AG09319 (cell line): ENCODE measurements around the gene SYAP1.
"Not testable (repeated sequence)": the region's sequence is repeated elsewhere in the genome, so short reads cannot be mapped to it uniquely, and the experiment has no call there.

Experiments
- DNase-seq: peaks from one replicate; pipeline ENCODE4 v3.0.0-alpha.2; 2010; ENCODE audit warnings: low read depth; ENCODE audit errors: extremely low read depth
- TF ChIP-seq, protein P1 (sequence below): IDR thresholded peaks from 2 replicates; pipeline ENCODE4 v1.5.1; 2011; ENCODE audit warnings: low read depth, mild to moderate bottlenecking, inconsistent platforms, low read length, moderate library complexity

SYAP1 gene

DNA sequence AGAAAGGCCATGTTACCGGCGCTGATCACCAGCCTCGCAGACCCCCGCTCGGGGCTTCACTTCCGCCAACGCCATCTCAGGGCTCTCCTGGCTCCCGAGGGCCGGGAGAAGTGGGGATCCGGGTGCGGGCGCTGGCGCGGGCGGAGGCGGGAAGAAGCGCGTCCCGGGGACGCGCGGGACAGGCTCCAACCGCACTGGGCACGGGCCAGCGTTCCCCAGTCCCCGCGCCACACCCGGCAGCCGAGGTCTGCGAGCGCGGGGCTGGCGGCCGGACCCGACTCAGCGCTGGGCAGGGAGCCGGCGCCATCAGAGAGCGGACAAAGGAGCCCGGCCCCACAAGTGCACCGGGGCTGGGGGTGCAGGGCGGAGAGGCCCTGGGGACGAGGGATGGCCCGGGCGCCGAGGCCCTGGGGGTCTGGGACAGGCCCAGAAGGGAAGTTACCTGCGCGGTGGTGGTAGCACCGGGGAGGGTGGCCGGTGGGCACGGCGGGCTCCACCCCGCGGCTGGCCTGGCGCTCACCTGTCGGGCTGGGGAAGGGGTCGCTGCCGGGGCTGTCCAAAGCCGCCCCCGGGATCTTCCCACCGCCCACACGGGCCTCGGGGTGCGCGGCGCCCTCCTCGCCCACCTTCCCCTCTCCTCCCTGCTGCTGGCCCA lies 7.4 kb upstream of the SYAP1 start:
- TF ChIP-seq, protein P1, sequence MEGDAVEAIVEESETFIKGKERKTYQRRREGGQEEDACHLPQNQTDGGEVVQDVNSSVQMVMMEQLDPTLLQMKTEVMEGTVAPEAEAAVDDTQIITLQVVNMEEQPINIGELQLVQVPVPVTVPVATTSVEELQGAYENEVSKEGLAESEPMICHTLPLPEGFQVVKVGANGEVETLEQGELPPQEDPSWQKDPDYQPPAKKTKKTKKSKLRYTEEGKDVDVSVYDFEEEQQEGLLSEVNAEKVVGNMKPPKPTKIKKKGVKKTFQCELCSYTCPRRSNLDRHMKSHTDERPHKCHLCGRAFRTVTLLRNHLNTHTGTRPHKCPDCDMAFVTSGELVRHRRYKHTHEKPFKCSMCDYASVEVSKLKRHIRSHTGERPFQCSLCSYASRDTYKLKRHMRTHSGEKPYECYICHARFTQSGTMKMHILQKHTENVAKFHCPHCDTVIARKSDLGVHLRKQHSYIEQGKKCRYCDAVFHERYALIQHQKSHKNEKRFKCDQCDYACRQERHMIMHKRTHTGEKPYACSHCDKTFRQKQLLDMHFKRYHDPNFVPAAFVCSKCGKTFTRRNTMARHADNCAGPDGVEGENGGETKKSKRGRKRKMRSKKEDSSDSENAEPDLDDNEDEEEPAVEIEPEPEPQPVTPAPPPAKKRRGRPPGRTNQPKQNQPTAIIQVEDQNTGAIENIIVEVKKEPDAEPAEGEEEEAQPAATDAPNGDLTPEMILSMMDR, result no peak
- no peak for DNase-seq

DNA sequence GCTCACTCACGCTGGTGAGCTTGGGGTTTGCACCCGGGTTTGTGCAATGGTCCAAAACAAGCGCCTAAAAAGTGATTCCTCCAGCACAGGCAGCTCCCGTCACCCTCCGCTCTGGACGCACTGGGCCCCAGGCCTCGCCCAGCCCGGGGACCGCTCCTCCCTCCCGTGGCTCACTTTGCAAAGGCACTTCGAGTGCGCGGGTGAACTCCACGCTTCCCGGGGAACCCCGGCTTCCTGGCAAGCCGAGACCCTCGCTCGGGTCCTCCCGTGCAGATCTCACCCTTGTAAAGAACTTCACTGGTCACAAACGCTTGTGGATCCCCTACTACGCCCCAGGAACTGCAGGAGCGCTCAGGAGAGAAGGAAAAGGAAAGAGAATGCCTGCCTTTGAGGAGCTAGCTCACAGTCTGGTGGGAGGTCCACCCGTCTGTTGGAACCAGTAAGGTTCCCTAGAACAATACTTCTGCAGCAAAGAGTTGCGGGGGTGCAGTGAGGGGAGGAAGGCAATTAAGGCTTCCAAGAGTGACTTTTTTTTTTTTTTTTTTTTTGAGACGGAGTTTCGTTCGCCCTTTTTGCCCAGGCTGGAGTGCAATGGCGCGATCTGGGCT lies 6.8 kb upstream of the SYAP1 start, which contains the start of gene CTPS2:
CTPS2 (minus strand) TSS at position 122 of the 608 bp plus-strand sequence. CDS start 9,767 bp downstream, outside the sequence.
- no peak for DNase-seq
- TF ChIP-seq, protein P1, result no peak; the same call in 1 of the 2 replicates

GRCh38 chrX:16714504-16714903 lies 4.9 kb upstream of the SYAP1 start:
- TF ChIP-seq, protein P1, result no peak
- DNase-seq, result no peak

- DNase-seq, result not testable (repeated sequence)
Observed at GRCh38 chrX:16715638-16716037, 3.8 kb upstream of the SYAP1 start.

- not testable (repeated sequence) for DNase-seq
Observed at GRCh38 chrX:16716451-16716850, 3.0 kb upstream of the SYAP1 start.

DNA sequence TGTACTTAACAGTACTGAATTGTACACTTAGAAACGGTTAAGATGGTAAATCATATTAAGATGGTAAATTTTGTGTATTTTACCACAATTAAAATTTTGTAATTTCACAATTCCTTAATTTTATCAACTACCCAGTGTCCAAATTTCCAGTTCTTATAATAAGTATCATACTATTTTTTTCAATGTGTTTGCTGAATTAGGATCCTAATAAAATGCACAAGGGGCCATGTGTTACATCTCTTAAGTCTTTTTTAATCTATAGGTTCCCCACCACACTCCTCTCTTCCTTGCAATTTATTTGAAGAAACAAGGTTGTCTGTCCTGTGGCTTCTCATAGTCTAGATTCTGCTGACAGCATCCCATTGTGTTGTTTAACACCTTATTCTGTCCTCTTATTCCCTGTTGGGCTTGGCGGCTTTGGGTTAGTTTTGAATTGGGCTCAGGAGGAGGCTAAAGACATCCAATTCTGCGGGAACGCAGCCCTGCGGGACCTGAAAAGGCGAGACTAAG lies 533 bp upstream of the SYAP1 start:
- DNase-seq, result no peak
- TF ChIP-seq, protein P1, result no peak

DNA sequence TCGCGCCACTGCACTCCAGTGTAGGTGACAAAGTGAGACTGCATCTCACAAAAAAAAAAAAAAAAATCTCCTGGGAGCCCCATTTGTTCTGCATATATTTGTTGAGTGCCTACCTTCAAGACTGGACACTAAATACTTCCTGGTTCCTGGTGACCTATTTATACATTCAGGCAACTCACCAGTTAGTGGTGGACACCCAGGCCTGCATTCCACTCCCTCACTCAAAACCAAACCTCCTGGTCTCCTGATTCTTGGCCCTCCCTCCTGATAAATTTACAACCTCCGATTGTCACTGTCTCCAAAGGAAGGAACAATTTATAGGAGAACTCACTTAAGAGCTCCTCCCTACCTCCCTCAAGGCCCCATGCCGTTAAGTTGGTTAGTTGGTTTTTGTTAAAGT lies 3.1 kb downstream of the SYAP1 start:
- TF ChIP-seq, protein P1, result no peak
- no peak for DNase-seq

DNA sequence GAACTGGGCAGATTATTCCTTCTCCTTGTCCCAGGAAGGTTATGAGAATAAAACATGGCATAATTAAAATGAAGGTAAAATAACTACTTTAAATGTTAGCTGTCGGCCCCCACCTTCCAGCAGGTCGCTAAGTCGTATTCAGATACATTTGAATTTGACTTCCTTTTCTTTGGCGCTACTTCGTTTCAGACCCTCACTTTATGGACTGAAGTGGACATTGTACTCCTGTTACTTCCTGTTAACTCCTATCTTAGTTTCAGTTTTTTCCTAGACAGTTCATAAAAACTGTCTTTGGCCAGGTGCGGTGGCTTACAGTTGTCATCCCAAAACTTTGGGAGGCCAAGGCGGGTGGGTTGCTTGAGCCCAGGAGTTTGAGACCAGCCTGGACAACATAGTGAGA lies 5.7 kb downstream of the SYAP1 start:
- DNase-seq, result no peak
- TF ChIP-seq, protein P1, result no peak

DNA sequence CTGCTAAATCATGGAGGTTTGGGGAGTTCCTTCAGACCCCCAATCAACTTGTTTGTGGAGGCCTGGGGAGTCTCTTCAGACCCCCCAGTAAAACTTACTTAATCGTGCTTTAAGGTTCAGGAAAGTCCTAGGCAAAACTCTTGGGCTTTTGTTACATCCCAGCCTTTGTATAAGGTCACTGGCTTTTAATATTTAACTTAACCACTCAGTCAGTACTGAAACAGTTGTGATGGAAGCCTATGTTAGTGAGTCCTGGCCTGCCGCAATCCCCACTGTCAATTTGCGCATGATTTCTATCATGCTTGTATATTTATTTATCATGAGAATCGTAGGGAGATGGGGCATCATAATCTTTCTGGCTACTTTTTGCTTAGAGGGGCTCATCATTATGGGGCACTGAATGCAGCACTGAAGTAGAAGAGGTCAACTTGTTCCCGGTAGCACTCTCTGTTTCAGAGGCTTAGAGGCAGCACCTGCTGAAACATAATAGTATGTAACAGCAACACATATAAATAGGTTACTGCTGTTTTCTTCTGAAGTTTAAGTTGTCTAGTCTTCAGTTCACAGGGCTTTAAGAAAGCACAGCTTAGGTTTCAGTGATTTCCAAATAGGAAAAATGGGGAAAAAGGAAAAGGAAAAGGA lies 7.1 kb downstream of the SYAP1 start:
- DNase-seq, result not testable (repeated sequence)
